Posterior vena cava (tissue), 2 donors: Measurements from ENCODE around the gene DRD3. TPM values are rescaled to one million over a fixed set of nuclear protein-coding genes. Genes with fewer than 3 reads are reported as not detected.

Experiments
- DNase-seq: peaks from one replicate; pipeline ENCODE4 v3.0.0-alpha.2; 2020; ENCODE audit warnings: low spot score
- intact Hi-C, 2 donors: fragments of 100-400 bp; cut with DNase I; formaldehyde crosslinking; loops; one replicate each; pipeline versions ENCODE4 v1.14.1 to v1.14.2; 2022 to 2023
- total RNA-seq, 2 donors: library from RNA; stranded (reverse); fragmentation: NEBNext Ultra II Directional; extraction: Animal tissue kit (Norgen Biotek cat#: 25700); gene quantifications; one replicate each; pipeline ENCODE4 v1.2.1, GENCODE V29; 2021
- donor health status: DM: yes; HTN: yes; CAD: no.
- donor health status: DM: yes; HTN: yes; CAD: no.

Gene DRD3
- total RNA-seq, 2 donors from 2014 or later, result not detected

- intact Hi-C loops, result no loop called here
- no peak for DNase-seq
Observed at GRCh38 chr3:114194750-114195149, 15.9 kb upstream of the DRD3 start.

GRCh38 chr3:114192136-114192535, 13.3 kb upstream of the DRD3 start:
- DNase-seq, result no peak

GRCh38 chr3:114186501-114186900, 7.6 kb upstream of the DRD3 start:
- intact Hi-C loops, result no loop called here
- DNase-seq, result no peak

More at GRCh38 chr3:114192136-114192535, 13.3 kb upstream of the DRD3 start:
- intact Hi-C loops, result no loop called here

GRCh38 chr3:114179575-114179974, 723 bp upstream of the DRD3 start:
- intact Hi-C loops, result no loop called here

GRCh38 chr3:114176890-114177289, 2.0 kb downstream of the DRD3 start:
- intact Hi-C loops, result no loop called here
- DNase-seq, result no peak

More at GRCh38 chr3:114179575-114179974, 723 bp upstream of the DRD3 start:
- DNase-seq, result no peak

GRCh38 chr3:114176487-114176886, 2.4 kb downstream of the DRD3 start:
- intact Hi-C loops, result no loop called here
- DNase-seq, result no peak

GRCh38 chr3:114175204-114175987, 3.5 kb downstream of the DRD3 start:
- intact Hi-C loops, result no loop called here
- no peak for DNase-seq

- no peak for DNase-seq
- intact Hi-C loops, result no loop called here
Observed at GRCh38 chr3:114171677-114172076, 7.2 kb downstream of the DRD3 start.

GRCh38 chr3:114168150-114168549, 10.7 kb downstream of the DRD3 start:
- intact Hi-C loops, result no loop called here
- no peak for DNase-seq

GRCh38 chr3:114157321-114157720, 21.5 kb downstream of the DRD3 start:
- no peak for DNase-seq
- intact Hi-C loops, result no loop called here

- intact Hi-C loops, result no loop called here
- DNase-seq, result no peak
Observed at GRCh38 chr3:114155370-114155821, 23.5 kb downstream of the DRD3 start.

GRCh38 chr3:114154321-114154821, 24.5 kb downstream of the DRD3 start:
- intact Hi-C loops, result no loop called here
- no peak for DNase-seq

GRCh38 chr3:114152519-114153151, 26.2 kb downstream of the DRD3 start:
- peak; percentile 92 for DNase-seq
- intact Hi-C loops, result no loop called here

- intact Hi-C loops, result no loop called here
- no peak for DNase-seq
Observed at GRCh38 chr3:114151091-114151490, 27.8 kb downstream of the DRD3 start.

- no peak for DNase-seq
- intact Hi-C loops, result no loop called here
Observed at GRCh38 chr3:114147251-114147650, 31.6 kb downstream of the DRD3 start.

GRCh38 chr3:114144909-114145688, 33.8 kb downstream of the DRD3 start:
- intact Hi-C loops, result no loop called here
- DNase-seq, result no peak

- intact Hi-C loops, result no loop called here
- DNase-seq, result no peak
Observed at GRCh38 chr3:114143817-114144216, 35.0 kb downstream of the DRD3 start.

GRCh38 chr3:114139836-114140235, 39.0 kb downstream of the DRD3 start:
- no peak for DNase-seq
- intact Hi-C loops, result no loop called here

GRCh38 chr3:114133947-114134346, 44.9 kb downstream of the DRD3 start:
- DNase-seq, result no peak
- intact Hi-C loops, result no loop called here

- intact Hi-C loops, result no loop called here
- DNase-seq, result no peak
Observed at GRCh38 chr3:114132500-114132899, 46.4 kb downstream of the DRD3 start.
